GM21423 (cell line): ENCODE data around the gene ATP6V0E1.
"Not testable (repeated sequence)": the region's sequence is repeated elsewhere in the genome, so short reads cannot be mapped to it uniquely, and the experiment has no call there.

Experiments
- ATAC-seq: cut with Tn5 transposase; IDR thresholded peaks from one replicate; pipeline ENCODE4 v1.9.1; 2021; ENCODE audit warnings: mild to moderate bottlenecking, moderate library complexity; ENCODE audit not compliant: unreplicated experiment

Gene ATP6V0E1

GRCh38 chr5:173069671-173070070, 86.1 kb downstream of the ATP6V0E1 start:
- no peak for ATAC-seq

- no peak for ATAC-seq
Observed at GRCh38 chr5:173075137-173075843, 91.7 kb downstream of the ATP6V0E1 start.

- ATAC-seq = no peak
Observed at GRCh38 chr5:173075970-173076369, 92.4 kb downstream of the ATP6V0E1 start.

GRCh38 chr5:173076471-173076870, 92.9 kb downstream of the ATP6V0E1 start:
- not testable (repeated sequence) for ATAC-seq

GRCh38 chr5:173078878-173079277, 95.3 kb downstream of the ATP6V0E1 start:
- no peak for ATAC-seq
